HEK293T (cell line): ENCODE results near the gene MYLK4.

Experiments used
- ARNT ChIP-seq: fragments of 450-650 bp; IDR thresholded peaks from 2 replicates; pipeline ENCODE4 v1.6.1; 2017; ENCODE audit warnings: mild to moderate bottlenecking
- BHLHE40 ChIP-seq: fragments of 450-650 bp; IDR thresholded peaks from 2 replicates; pipeline ENCODE4 v1.6.1; 2016; ENCODE audit warnings: mild to moderate bottlenecking, moderate library complexity, borderline replicate concordance
- CTBP1 ChIP-seq: fragments of 450-650 bp; IDR thresholded peaks from 2 replicates; pipeline ENCODE4 v1.6.1; 2016; ENCODE audit warnings: borderline replicate concordance
- ELF4 ChIP-seq: fragments of 450-650 bp; IDR thresholded peaks from 2 replicates; pipeline ENCODE4 v1.6.1; 2017; ENCODE audit warnings: antibody characterized with exemption
- FOXA1 ChIP-seq: fragments of 450-650 bp; IDR thresholded peaks from 2 replicates; pipeline ENCODE4 v1.6.1; 2016; ENCODE audit warnings: mild to moderate bottlenecking
- FOXM1 ChIP-seq: fragments of 450-650 bp; IDR thresholded peaks from 2 replicates; pipeline ENCODE4 v1.6.1; 2017; ENCODE audit warnings: mild to moderate bottlenecking, borderline replicate concordance
- HDGF ChIP-seq: fragments of 450-650 bp; IDR thresholded peaks from 2 replicates; pipeline ENCODE4 v1.6.1; 2017; ENCODE audit warnings: antibody characterized with exemption, borderline replicate concordance
- L3MBTL2 ChIP-seq: fragments of 450-650 bp; conservative IDR thresholded peaks from 2 replicates; pipeline ENCODE4 v1.6.1; 2016; ENCODE audit warnings: mild to moderate bottlenecking
- PKNOX1 ChIP-seq: fragments of 450-650 bp; IDR thresholded peaks from 2 replicates; pipeline ENCODE4 v1.6.1; 2016
- SP1 ChIP-seq: fragments of 450-650 bp; IDR thresholded peaks from 2 replicates; pipeline ENCODE4 v1.6.1; 2017
- SUZ12 ChIP-seq: fragments of 450-650 bp; IDR thresholded peaks from 2 replicates; pipeline ENCODE4 v1.6.1; 2016; ENCODE audit warnings: mild to moderate bottlenecking
- TARDBP ChIP-seq: fragments of 450-650 bp; IDR thresholded peaks from 2 replicates; pipeline ENCODE4 v1.6.1; 2016
- ZNF384 ChIP-seq: fragments of 450-650 bp; IDR thresholded peaks from 2 replicates; pipeline ENCODE4 v1.6.1; 2016

- TF ChIP-seq FOXA1 (no peak), FOXM1 (no peak), TARDBP (no peak), BHLHE40 (no peak), ELF4 (no peak), SP1 (no peak), SUZ12 (no peak), PKNOX1 (no peak), ZNF384 (no peak), ARNT (no peak), CTBP1 (no peak), HDGF (no peak), L3MBTL2 (no peak)
These were observed 20.4 kb upstream of the MYLK4 start for GRCh38 chr6:2771079-2771478.
